NCI-H1436 (cell line): ENCODE measurements around the gene CHST15.
"Not testable (repeated sequence)": the region's sequence is repeated elsewhere in the genome, so short reads cannot be mapped to it uniquely, and the experiment has no call there.

Experiments
- DNase-seq: peaks from one replicate; lab custom pipeline; 2025; lab: John Stamatoyannopoulos, UW

CHST15 gene

DNA sequence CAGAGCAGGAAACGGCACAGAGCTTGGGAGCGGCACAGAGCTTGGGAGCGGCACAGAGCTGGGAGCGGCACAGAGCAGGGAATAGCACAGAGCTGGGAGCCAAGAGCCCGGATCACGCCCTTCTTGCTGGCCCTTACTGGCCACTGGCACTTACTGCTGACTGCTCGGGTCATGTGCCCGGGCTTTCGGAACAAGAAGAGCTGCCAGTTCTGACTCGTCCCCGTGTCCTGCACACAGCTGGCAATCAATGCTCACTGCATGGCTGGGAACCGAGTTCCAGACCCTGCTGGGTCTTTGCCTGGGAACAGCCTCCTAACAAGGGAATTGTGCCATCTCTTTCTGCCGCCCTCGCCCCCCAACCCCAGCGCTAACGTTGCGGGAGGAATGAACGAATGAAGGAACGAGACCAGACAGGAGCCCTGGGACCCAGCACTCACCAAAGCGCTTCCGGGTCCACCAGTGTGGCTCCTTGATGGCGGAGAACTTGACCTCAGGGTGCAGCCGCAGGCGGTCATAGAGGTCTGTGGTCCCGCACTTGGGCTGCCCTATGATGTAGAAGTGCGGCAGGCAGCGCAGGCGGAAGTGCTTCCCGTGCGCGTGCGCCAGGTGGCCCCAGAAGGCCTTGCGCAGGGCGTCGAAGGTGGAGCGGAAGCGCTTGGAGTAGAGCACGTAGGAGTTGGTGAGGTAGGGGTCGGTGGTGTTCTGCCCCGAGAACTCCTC is 49.1 kb downstream of the CHST15 start:
- DNase-seq = no peak

DNA sequence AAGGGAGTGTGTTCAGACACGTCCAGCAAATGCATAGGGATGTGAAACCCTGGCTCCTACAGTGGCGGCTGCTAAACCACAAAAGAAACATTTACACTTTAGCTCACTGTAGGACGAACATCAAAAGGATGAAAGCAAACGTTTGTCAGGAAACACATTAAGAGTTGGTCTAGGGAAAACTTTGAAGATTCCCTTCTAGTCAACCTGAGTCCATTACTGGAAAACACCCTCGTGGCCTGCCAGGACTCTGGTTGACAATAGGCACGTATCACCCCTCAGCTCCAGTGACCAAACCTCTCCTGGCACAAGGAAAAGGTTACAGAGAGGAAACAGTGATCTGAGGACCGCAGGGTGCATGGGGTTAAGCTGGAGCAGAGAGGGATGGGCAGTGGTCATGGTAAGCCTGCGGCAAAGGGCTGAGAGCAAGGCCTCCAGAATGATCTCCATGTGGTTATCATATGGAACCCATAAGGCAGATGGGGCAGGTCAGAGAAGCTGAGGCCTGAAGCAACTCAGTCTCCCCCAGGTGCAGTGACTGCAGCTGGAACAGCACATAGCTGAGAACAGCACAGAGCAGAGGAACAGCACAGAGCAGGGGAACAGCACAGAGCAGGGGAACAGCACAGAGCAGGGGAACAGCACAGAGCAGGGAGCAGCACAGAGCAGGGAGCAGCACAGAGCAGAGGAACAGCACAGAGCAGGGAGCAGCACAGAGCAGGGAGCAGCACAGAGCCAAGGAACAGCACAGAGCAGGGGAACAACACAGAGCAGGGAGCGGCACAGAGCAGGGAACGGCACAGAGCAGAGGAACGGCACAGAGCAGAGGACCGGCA is 49.9 kb downstream of the CHST15 start:
- DNase-seq = no peak

DNA sequence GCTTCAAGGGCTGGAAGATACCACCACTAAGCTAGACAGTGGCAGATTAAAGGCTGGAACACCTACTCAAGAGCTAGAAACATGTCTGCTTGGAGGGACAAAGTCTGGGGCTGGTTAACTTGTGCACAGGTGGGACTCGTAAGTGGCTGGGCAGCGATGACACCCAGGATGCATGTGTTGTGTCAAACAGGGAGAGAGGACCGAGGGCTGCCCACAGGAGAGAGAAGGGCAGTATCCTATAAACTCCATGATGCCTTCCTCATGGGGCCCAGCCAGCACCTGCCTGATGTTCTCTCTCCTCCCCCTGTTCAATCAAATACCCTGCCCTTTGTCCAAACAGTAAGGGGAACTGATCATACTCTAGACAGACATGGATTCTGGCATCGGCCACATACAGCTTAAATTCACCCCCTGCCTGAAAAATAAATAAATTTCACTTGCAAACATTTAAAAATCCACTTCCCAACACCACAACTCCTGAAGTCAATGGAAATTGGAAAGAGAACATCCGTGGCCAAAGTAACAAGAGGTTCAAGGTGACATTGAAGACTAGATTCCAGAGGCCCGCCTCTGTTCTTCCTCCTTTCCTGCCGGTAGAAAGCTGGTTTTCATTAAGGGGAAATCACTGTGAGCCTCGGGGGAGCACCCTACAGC is 50.6 kb downstream of the CHST15 start:
- DNase-seq = no peak

DNA sequence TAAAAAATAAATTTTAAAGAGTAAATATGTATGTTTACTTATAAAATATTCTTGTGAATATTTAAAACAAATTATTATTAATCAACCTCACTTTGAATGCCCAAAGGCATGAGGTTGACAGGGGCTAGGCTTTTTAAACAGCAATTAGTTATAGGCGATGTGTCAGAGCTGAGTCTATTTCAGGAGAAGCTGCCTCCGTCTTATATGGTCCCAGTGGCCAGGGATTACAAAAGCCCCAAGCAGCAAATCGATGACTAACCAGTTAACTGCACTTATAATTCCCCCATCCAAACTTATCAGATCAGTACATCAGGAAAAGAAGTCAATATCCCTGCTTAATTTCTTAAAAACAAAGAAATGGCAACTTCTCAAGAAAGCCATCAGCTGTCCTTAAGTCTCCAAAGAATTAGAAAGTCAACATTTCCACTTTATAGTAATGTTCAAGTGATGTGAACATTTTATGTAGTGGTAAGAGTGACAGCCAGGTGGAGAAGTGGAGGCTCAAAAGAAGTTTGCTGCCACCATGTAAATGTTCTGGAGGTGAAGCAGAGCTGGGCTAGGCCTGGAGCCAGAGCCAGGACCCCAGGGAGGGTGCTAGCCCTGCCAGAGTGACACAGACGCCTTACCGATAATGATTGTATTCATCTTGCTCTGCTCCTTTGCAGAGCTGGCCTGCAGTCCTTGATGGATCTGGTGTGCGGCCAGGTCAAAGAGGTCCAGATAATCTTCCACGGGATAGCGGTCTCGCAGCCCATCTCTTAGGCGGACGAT is 51.5 kb downstream of the CHST15 start:
- no peak for DNase-seq

DNA sequence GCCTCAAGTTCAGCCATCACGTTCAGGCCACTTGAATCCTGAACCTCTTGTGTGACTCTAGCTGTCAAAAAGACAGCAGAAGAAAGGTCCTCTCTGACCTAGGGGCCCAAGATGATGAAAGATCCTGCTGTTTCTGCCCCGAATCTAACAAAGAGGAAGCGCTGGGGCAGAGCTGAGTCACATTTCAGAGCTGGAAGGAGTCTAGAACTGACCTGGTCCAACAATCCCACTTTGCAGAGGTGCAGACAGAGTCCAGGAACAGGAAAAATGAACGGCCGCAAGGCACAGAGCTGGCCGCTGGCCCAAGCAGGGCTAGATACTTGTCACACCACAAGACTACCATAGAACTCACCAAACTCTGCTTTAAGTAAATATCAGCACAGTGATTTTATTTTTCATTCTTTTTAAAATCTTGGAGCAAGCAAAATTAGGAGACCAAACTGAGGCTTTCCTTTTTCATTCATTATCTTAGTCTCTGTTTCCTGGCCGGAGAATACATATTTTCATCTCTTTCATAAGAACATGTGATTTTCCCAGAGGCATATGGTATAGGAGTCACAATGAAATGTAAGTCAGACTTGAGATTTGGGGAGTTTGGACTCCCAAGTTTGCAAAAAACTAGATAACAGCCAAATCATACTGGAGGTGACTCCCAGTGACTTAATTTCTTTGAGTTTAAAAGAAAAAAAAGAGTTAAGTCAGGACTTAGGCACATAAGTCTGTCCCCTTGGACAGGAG is 52.8 kb downstream of the CHST15 start:
- DNase-seq = no peak

DNA sequence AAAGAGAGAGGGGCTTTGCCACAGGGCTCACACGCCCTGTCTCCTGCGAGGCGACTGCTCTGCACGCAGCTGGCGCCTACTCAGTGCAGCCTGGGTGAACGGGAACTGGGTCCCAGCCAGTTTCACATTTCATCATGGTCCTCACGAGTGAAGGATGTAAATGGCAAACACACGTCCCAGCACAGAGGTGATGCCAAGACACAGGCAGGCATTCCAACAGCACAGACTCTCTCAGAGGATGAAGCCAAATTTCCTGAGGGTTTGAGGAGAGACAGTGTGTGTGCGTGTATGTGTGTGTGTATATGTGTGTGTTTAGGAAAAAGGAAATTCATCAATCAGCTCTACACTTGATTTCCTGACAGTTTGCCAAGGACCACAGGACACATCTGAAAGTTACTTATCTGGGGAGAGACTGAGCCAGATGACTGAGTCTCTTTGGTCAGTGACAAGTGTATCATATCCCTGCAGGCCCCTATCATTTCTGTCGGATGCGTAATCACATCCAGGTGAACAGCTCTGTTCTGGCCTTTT is 53.9 kb downstream of the CHST15 start:
- DNase-seq = no peak

DNA sequence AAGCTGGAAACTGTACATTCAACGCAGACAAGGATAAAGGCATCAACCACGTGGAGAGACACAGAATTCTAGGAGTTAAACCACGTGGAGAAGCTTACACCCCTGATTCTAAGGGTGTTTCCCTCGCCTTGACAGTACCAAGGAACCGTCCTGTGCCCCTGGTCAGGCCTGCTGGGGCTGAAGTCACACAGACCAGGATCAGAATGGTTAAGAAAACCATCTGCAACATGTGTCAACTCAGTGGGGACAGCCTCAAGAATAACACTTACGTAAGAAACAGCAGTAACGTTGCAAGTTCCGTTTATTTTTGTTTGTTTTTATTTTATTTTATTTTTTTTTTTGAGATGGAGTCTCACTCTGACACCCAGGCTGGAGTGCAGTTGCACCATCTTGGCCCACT is 55.6 kb downstream of the CHST15 start:
- no peak for DNase-seq

DNA sequence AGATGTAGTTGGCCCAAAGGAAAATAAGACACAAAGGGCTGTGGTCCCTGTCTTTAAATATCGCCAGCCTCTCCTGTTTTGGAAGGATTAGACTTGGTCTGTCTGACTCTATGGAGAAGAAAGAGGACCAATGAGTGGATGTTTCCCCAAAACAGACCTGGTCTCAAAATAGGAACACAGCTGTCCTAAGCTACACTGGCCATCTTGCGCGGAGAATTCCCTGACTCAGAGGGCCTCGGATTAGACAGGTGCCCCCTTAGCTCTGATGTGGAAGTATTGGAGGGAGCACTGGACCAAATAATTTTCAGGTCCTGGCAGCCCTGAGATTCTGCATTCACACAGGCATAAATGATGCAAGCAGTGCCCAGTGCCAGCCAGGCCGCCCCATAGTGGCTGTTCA is 56.1 kb downstream of the CHST15 start:
- no peak for DNase-seq

DNA sequence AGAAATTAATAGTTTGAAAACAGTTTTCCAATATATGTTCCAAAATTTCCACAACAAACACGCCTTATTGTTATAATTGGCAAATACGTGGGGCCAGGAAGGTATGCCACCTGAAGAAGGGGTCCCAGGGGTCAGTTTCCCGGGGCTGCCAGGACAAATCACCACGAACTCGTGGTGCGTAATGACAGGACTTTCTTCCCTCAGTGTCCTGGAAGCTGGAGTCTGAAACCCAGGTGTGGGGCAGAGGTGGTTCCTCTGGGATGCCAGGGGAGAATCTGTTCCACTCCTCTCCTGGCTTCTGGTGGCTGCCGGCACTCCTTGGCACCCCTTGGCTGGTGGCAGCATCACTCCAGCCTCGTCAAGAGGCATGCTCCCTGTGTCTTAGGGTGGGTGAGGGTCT is 56.7 kb downstream of the CHST15 start:
- no peak for DNase-seq

DNA sequence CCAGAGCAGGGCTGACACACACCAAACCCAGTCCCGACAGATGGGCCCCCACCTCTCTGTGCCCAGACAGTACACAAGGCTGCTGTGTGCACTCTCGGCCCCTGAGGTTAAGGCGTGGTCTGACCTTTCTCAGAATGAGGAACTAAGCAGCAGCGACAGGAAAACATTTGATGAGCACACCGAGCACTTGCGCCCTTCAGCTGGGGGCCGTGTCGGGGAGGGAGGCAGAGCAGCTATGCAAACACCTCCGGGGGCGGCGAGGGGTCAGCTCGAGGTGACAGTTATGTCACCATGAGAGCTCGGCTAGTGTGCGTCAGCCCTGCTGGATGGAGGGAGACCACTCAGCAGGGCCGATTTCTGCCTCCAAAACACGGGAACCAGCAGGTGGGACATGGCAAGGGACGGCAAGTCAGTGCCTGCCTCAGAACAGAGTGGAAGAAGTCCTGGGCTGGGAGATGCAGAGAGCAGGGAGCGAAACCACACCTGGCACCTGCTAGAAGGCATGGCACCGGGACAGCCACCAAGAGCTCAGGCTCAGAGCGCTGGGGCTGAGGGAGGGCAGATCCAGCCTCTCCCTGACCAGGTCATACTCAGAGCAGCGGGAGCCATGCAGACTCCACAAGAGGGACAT is 57.4 kb downstream of the CHST15 start:
- DNase-seq = no peak

DNA sequence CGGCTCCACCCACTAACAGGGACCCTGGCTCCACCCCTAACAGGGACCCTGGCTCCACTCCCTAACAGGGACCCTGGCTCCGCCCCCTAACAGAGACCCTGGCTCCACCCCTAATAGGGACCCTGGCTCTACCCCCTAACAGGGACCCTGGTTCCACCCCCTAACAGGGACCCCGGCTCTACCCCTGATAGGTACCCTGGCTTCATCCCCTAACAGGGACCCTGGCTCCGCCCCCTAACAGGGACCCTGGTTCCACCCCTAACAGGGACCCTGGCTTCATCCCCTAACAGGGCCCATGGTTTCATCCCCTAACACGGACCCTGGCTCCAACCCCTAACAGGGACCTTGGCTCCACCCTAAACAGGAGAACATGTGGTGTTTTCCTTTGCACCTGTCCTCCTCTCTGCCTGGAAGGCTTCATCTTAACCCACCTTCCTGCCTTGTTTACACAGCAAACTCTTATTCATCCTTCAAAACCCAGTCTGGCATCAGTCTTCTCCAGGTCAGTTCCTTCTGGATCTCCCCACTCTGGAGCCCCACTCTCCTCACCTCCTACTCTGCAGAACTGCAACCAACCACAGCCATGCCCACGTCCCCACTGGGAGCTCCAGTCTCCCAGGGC is 58.0 kb downstream of the CHST15 start:
- DNase-seq = no peak

DNA sequence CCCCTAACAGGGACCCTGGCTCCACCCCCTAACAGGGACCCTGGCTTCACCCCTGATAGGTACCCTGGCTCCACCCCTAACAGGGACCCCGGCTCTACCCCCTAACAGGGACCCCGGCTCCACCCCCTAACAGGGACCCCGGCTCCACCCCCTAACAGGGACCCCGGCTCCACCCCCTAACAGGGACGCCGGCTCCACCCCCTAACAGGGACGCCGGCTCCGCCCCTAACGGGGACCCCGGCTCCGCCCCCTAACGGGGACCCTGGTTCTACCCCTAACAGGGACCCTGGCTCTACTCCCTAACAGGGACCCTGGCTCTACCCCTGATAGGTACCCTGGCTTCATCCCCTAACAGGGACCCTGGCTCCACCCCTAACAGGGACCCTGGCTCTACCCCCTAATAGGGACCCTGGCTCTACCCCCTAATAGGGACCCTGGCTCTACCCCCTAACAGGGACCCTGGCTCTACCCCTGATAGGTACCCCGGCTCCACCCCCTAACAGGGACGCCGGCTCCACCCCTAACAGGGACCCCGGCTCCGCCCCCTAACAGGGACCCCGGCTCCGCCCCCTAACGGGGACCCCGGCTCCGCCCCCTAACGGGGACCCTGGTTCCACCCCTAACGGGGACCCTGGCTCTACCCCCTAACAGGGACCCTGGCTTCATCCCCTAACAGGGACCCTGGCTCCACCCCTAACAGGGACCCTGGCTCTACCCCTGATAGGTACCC is 58.7 kb downstream of the CHST15 start:
- DNase-seq = not testable (repeated sequence)

DNA sequence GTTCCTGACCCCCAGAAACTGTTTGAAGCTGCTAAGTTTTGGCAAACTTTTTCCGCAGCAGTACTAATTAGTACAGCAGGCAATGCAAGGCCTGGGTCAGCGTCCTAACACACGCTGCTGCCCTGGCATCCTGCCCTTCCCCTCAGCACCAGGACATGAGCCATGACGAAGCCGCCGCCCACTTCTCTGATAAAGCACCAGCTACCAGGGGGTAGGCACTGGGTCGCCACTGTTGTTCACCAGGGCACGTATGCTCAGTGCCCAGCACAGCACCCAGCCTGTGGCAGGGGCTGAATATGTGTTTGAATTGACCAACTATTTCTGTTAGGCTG is 59.5 kb downstream of the CHST15 start:
- no peak for DNase-seq

DNA sequence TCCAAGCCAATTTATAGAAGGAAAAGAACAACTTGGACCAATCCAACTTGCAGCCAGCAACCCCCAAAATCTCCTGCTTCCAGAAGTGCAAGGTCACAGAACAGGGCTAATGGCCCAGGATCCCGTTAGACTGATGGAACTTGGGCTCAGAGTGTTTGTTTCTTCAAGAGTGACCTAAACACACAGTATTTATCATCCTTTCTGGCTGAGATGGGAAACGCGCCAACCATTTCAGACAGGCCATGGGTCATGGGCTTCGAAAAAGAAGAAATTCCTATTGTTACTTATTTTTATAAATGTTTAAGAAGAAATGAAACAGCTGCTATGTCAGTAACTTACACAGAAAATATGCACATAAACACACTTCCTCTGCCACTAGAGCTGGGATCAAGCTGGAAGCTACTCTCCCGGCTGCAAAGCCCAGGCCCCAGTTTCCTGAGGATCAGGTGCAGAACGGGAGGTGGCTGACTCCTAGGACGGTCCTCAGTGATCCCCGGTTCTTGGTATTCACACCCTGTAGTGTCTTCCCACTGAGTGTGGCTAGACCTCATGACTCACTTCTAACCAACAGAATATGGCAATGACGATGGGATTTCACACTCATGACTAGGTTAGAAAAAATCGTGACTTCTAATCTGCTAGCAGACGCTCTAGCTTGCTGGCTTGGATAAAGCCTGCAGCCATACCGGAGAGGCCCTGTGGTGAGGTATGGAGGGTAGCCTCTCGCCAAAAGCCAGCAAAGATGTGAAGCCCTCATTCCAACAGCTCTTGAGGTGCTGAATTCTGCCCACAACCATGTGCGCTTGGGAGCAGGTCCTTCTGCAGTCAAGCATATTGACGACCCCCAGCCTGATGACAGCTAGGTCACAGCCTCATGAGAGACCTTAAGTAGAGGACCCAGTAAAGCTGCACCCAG is 60.2 kb downstream of the CHST15 start:
- DNase-seq = no peak

DNA sequence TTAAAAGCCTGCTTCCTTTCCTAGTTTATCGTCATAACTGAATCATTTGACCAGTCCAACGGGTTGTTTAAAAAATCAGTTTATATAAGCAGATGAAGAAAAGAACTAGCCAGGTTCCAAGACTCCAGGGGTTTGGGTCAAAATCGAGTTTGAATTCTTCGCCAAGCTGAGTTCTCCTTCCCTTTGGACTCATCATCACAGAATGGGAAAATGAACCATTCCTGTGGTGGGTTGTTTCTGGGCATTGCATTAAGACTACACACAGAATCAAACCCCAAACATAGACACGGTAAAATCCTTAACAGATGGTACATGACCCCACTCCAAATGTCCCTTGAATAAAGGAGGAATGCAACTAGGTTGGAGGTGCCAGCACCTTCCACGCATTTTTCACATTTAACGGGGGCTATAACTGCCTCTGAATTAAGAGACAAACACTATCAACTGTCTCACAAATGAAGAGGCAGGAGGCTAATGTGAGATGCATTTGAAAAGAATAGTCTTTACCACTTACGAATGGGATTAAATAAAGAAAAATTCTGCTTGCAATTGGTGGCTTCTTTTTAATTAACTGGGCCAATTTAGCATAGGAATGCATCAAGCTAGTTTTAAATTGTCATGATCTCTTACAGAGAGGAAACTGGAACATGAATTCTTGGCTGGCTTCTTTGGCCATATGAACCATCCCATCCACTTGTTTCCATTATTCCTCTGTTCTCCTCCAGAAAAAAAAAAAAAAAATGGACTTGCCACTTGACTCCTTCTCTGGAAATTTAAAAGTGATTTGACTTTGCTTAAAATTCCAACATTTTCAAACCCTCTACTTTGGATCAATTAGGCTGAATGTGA is 61.1 kb downstream of the CHST15 start:
- DNase-seq = no peak

DNA sequence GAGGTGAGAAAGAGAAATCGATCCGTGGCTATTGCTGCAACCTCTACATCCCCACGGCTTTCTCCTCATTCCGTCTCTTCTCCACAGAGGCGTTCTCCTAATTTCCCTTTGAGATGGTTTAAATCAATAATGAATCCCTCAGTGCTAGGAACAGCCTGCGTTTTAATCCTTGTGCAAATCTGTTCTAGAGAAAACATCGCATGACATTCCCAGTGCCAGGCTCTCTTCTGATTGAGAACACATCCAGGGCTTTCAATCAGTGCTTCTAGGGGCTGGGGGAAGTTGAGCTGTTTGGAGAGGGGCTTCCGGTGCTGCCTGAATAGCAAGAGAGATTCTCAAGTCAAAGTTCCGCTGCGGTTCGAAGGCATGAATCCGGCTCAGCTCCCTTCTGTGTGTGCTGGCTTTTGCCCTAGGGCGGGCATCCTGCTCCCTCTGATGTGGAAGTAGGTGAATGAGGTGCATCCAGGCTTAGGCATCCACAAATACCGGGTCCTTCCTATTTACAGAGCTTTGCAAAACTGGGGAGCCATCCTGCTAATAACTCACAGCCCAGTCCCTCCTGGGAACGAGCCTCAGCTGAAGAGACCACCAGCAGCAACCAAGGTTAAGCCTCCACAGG is 62.8 kb downstream of the CHST15 start:
- no peak for DNase-seq

DNA sequence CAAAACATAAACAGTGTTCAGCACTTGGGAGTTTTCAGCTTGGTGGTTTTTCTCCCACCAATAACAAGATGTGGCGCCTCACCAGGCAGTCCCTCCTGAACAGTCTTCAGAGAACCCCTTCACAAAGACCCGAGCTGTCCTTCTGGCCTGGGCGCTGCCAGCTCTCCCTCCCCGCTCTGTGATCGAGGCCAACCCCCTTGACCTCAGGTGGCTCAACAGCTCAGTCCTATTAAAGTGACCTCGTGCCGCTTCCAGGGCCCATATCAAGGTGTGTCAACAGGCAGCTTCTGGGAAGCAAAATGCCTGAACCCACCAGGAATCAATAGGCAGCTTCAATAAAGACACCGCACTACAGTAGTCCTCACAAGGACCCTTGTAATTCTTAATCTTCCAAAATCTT is 63.3 kb downstream of the CHST15 start:
- no peak for DNase-seq
